PC-9 (cell line): ENCODE measurements around the gene ACY1. TPM values are rescaled to one million over a fixed set of nuclear protein-coding genes. Genes with fewer than 3 reads are reported as not detected.
"Not testable (repeated sequence)": the region's sequence is repeated elsewhere in the genome, so short reads cannot be mapped to it uniquely, and the experiment has no call there.

Experiments
- BruUV-seq: library from RNA; stranded (reverse); fragments of 400-500 nt; replicated peaks from 2 replicates; lab custom pipeline; 2021; lab: Mats Ljungman, UMichigan
- CTCF ChIA-PET: fragments of 300-600 bp; sonication (Branson Sonifier 250); formaldehyde crosslinking; loops from one replicate; lab custom pipeline; 2022; ENCODE audit warnings: antibody characterized with exemption; lab: Charles Lee
- POLR2A ChIA-PET: fragments of 300-600 bp; sonication (Branson Sonifier 250); formaldehyde crosslinking; loops from one replicate; lab custom pipeline; 2022; ENCODE audit warnings: antibody characterized with exemption; ENCODE audit not compliant: unreplicated experiment; lab: Charles Lee
- DNase-seq, 2 experiments: peaks; one replicate each; pipeline versions ENCODE4 v3.0.0 to v3.0.0-alpha.2; 2015 to 2022; ENCODE audit warnings: mixed read lengths in 1 of 2
- H2AFZ ChIP-seq: fragments of 200-600 bp; sonication (generic); 2 replicates; pipeline ENCODE4 v1.8.1; 2017; ENCODE audit warnings: antibody characterized with exemption
- H3F3A ChIP-seq: fragments of 200-600 bp; sonication (generic); 2 replicates; pipeline ENCODE4 v1.8.1; 2017; ENCODE audit warnings: antibody characterized with exemption, mild to moderate bottlenecking, low read depth; ENCODE audit not compliant: insufficient read depth
- H3K27ac ChIP-seq: fragments of 200-600 bp; sonication (generic); 2 replicates; pipeline ENCODE4 v1.6.1; 2016; ENCODE audit warnings: mixed run types
- H3K27me3 ChIP-seq: fragments of 200-600 bp; sonication (generic); 2 replicates; pipeline ENCODE4 v1.6.1; 2016; ENCODE audit warnings: low read depth, mixed run types; ENCODE audit not compliant: insufficient read depth
- H3K36me3 ChIP-seq: fragments of 200-600 bp; sonication (generic); 2 replicates; pipeline ENCODE4 v1.6.1; 2016; ENCODE audit warnings: low read depth, mixed run types
- H3K4me1 ChIP-seq: fragments of 200-600 bp; sonication (generic); replicated peaks from 2 replicates; pipeline ENCODE4 v1.6.1; 2016; ENCODE audit warnings: mixed run types; ENCODE audit not compliant: insufficient read depth
- H3K4me2 ChIP-seq: fragments of 200-600 bp; sonication (generic); 2 replicates; pipeline ENCODE4 v1.6.1; 2017; ENCODE audit warnings: mixed run types
- H3K4me3 ChIP-seq: fragments of 200-600 bp; sonication (generic); 2 replicates; pipeline ENCODE4 v1.6.1; 2016; ENCODE audit warnings: mixed run types
- H3K79me2 ChIP-seq: fragments of 200-600 bp; sonication (generic); 2 replicates; pipeline ENCODE4 v1.6.1; 2017; ENCODE audit warnings: low read depth, mixed run types
- H3K9me2 ChIP-seq: fragments of 200-600 bp; sonication (generic); 2 replicates; pipeline ENCODE4 v1.8.1; 2017; ENCODE audit warnings: mild to moderate bottlenecking; ENCODE audit not compliant: insufficient read depth
- H3K9me3 ChIP-seq: fragments of 200-600 bp; sonication (generic); 2 replicates; pipeline ENCODE4 v1.8.1; 2016; ENCODE audit warnings: low read depth; ENCODE audit not compliant: insufficient read depth
- H4K20me1 ChIP-seq: fragments of 200-600 bp; sonication (generic); 2 replicates; pipeline ENCODE4 v1.8.1; 2017; ENCODE audit not compliant: insufficient read depth
- CTCF ChIP-seq: fragments of 200-600 bp; sonication (generic); conservative IDR thresholded peaks from 2 replicates; pipeline ENCODE4 v1.6.1; 2017; ENCODE audit warnings: mixed run types, antibody characterized with exemption, mild to moderate bottlenecking, moderate library complexity
- EZH2 ChIP-seq: fragments of 200-600 bp; sonication (generic); IDR thresholded peaks from 2 replicates; pipeline ENCODE4 v1.8.0; 2017; ENCODE audit warnings: antibody characterized with exemption, low read depth
- intact Hi-C: fragments of 100-400 bp; cut with micrococcal nuclease; formaldehyde crosslinking; loops from one replicate; pipeline ENCODE4 v1.10.0; 2022; ENCODE audit not compliant: unreplicated experiment
- total RNA-seq: library from RNA; stranded (reverse); gene quantifications from 2 replicates; pipeline ENCODE4 v1.2.3, GENCODE V29; 2021

Gene ACY1
- total RNA-seq, 1 experiment from 2014 or later, result 52.2 TPM

GRCh38 chr3:52031896-52032295, 48.6 kb downstream of the ACY1 start:
- no peaks in the 10 kb centered on the region for H3K27me3 ChIP-seq
- no peaks in the 10 kb centered on the region for H3K36me3 ChIP-seq
- POLR2A ChIA-PET, result no interaction called here
- H2AFZ ChIP-seq, result no peak overlapping the region
- intact Hi-C loops, result no loop called here
- no peak overlapping the region for H3K4me2 ChIP-seq
- no peaks in the 10 kb centered on the region for H3K79me2 ChIP-seq
- H3K4me1 ChIP-seq, result no peaks in the 10 kb centered on the region
- H3K27ac ChIP-seq, result no peak overlapping the region
- TF ChIP-seq CTCF (no peak), EZH2 (no peak)
- H4K20me1 ChIP-seq, result no peaks in the 10 kb centered on the region; the same call in 1 of the 2 replicates
- no TSS peak for BruUV-seq
- CTCF ChIA-PET, result no interaction called here
- DNase-seq, result no peak
- H3K9me3 ChIP-seq, result no peaks in the 10 kb centered on the region
- no peaks in the 10 kb centered on the region for H3F3A ChIP-seq
- no peaks in the 10 kb centered on the region for H3K9me2 ChIP-seq
- no peak overlapping the region for H3K4me3 ChIP-seq

GRCh38 chr3:52032702-52033408, 49.5 kb downstream of the ACY1 start:
- Histone ChIP-seq H4K20me1 (no peaks in the 10 kb centered on the region; the same call in 1 of the 2 replicates), H3K4me3 (no peak overlapping the region), H3K9me3 (no peaks in the 10 kb centered on the region), H3K9me2 (no peaks in the 10 kb centered on the region), H3F3A (no peaks in the 10 kb centered on the region), H3K36me3 (no peaks in the 10 kb centered on the region), H3K4me1 (no peaks in the 10 kb centered on the region), H3K4me2 (no peak overlapping the region), H3K27ac (no peak overlapping the region), H2AFZ (no peak overlapping the region), H3K27me3 (no peaks in the 10 kb centered on the region), H3K79me2 (no peaks in the 10 kb centered on the region)
- DNase-seq, result no peak
- intact Hi-C loops, result no loop called here
- ChIA-PET CTCF (no interaction called here), POLR2A (no interaction called here)
- BruUV-seq, result no TSS peak
- TF ChIP-seq CTCF (no peak), EZH2 (no peak)

DNA sequence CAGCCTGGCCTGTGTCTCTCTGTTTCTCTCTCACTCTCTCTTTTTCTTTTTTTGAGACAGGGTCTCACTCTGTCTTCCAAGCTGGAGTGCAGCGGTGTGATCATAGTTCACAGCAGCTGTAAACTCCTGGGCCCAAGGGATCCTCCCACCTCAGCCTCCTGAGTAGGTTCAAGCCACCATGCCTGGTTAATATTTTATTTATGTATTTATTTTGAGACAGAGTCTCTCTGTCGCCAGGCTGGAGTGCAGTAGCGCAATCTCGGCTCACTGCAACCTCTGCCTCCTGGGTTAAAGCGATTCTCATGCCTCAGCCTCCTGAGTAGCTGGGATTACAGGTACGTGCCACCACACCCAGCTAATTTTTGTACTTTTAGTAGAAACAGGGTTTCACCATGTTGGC, 50.4 kb downstream of the ACY1 start:
- H3K4me1 ChIP-seq, H3K36me3 ChIP-seq, intact Hi-C loops, H3K79me2 ChIP-seq, H3F3A ChIP-seq, H3K4me3 ChIP-seq, H3K9me3 ChIP-seq, H4K20me1 ChIP-seq, CTCF ChIA-PET, DNase-seq, H3K27ac ChIP-seq, H2AFZ ChIP-seq, POLR2A ChIA-PET, H3K4me2 ChIP-seq, BruUV-seq, H3K9me2 ChIP-seq, H3K27me3 ChIP-seq: not testable (repeated sequence)

DNA sequence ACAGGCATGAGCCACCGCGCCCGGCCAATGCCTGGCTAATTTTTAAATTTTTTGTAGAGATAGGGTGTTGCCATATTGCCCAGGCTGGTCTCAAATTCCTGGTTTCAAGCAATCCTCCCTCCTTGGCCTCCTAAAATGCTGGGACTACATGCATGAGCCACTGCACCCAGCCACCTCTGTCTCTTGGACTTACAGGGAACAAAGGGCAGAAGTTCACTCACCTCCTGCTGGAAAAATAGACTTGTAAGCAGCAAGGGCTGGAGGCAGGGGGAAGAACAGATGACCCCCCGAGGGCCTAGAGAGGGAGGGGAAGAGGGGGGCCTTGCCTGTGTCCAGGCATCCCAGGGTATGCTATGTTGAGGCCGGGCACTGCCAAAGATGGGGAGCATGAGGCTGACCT, 50.9 kb downstream of the ACY1 start:
- Histone ChIP-seq H4K20me1 (no peaks in the 10 kb centered on the region; the same call in 1 of the 2 replicates), H3K9me2 (no peaks in the 10 kb centered on the region), H3K4me1 (no peaks in the 10 kb centered on the region), H3K79me2 (no peaks in the 10 kb centered on the region), H3K27me3 (no peaks in the 10 kb centered on the region), H3K36me3 (no peaks in the 10 kb centered on the region), H3K27ac (no peak overlapping the region), H2AFZ (no peak overlapping the region), H3K9me3 (no peaks in the 10 kb centered on the region), H3K4me3 (no peak overlapping the region), H3K4me2 (no peak overlapping the region), H3F3A (no peaks in the 10 kb centered on the region)
- no peak for TF ChIP-seq CTCF
- TF ChIP-seq EZH2, result no peak
- BruUV-seq, result no TSS peak
- intact Hi-C loops, result no loop called here
- ChIA-PET CTCF (no interaction called here), POLR2A (no interaction called here)
- DNase-seq, result no peak
